HCT116 (cell line): Measurements from ENCODE around the gene UBA5. TPM values are rescaled to one million over a fixed set of nuclear protein-coding genes. Genes with fewer than 3 reads are reported as not detected.

Experiments
- ATAC-seq: fragments of 200-7000 bp; cut with Tn5 transposase; 2 replicates; pipeline ENCODE4 v1.9.1; 2020; ENCODE audit warnings: mild to moderate bottlenecking, moderate library complexity
- BruUV-seq: library from RNA; stranded (reverse); fragments of 400-500 nt; replicated peaks from 2 replicates; lab custom pipeline; 2021; lab: Mats Ljungman, UMichigan
- CTCF ChIA-PET: fragments of 300-600 bp; sonication (Branson Sonifier 250); formaldehyde crosslinking; loops from one replicate; lab custom pipeline; 2021; ENCODE audit warnings: antibody characterized with exemption; lab: Charles Lee
- POLR2A ChIA-PET: fragments of 300-600, 350-600 bp; sonication (Branson Sonifier 250); formaldehyde crosslinking; loops from one replicate; lab custom pipeline; 2021; ENCODE audit warnings: antibody characterized with exemption; lab: Charles Lee
- RAD21 ChIA-PET, 2 experiments: fragments of 300-600 bp; sonication (Branson Sonifier 250); formaldehyde crosslinking; loops; one replicate each; lab custom pipeline; 2023; ENCODE audit warnings: low total read pairs in 2 of 2; ENCODE audit not compliant: uncharacterized antibody in 2 of 2, unreplicated experiment in 2 of 2, low non-redundant PET in 1 of 2; lab: Charles Lee
- DNase-seq: peaks from one replicate; pipeline ENCODE4 v3.0.0-alpha.2; 2010; ENCODE audit warnings: low read depth, low spot score
- H2AFZ ChIP-seq: fragments of 200-600 bp; shearing (Covaris generic), sonication (generic); 2 replicates; pipeline ENCODE4 v1.6.1; 2017; ENCODE audit warnings: low read depth, mixed run types, mixed read lengths, antibody characterized with exemption, low read length; ENCODE audit not compliant: poor library complexity, severe bottlenecking
- H3K27ac ChIP-seq: 2 replicates; pipeline ENCODE4 v1.5.1; 2012; ENCODE audit warnings: low read depth, low read length
- H3K27me3 ChIP-seq: fragments of 200-600 bp; sonication (generic); 2 replicates; pipeline ENCODE4 v1.6.1; 2016; ENCODE audit warnings: mixed run types, low read length, mixed read lengths; ENCODE audit not compliant: insufficient read depth
- H3K36me3 ChIP-seq, 2 experiments: fragments of 200-500 bp in 1 of 2; fragments of 200-600 bp in 1 of 2; sonication (Bioruptor generic) in 1 of 2; sonication (generic) in 1 of 2; 2 replicates each; pipeline versions ENCODE4 v1.5.1 to v1.6.1; 2014 to 2016; ENCODE audit warnings: low read length in 2 of 2, inconsistent platforms in 1 of 2, mixed read lengths in 1 of 2, mixed run types in 1 of 2; ENCODE audit not compliant: insufficient read depth in 2 of 2, control insufficient read depth in 1 of 2
- H3K4me1 ChIP-seq, 2 experiments: fragments of 200-600 bp in 1 of 2; sonication (generic) in 1 of 2; 2 replicates each; pipeline versions ENCODE4 v1.5.1 to v1.6.1; 2012 to 2017; ENCODE audit warnings: low read length in 2 of 2, inconsistent platforms in 1 of 2, mild to moderate bottlenecking in 1 of 2, mixed read lengths in 1 of 2, mixed run types in 1 of 2, moderate library complexity in 1 of 2; ENCODE audit not compliant: insufficient read depth in 2 of 2, control insufficient read depth in 1 of 2
- H3K4me2 ChIP-seq: fragments of 200-600 bp; sonication (generic); 2 replicates; pipeline ENCODE4 v1.6.1; 2017; ENCODE audit warnings: mixed run types, low read length, mixed read lengths
- H3K4me3 ChIP-seq, 2 experiments: fragments of 200-600 bp in 1 of 2; sonication (generic) in 1 of 2; replicated peaks in 1 of 2; 2 replicates each; pipeline ENCODE4 v1.5.1; 2011 to 2016; ENCODE audit warnings: low read length in 2 of 2, control low read depth in 1 of 2, low read depth in 1 of 2, mild to moderate bottlenecking in 1 of 2, mixed read lengths in 1 of 2, mixed run types in 1 of 2
- H3K79me2 ChIP-seq: fragments of 200-600 bp; sonication (generic); 2 replicates; pipeline ENCODE4 v1.6.1; 2017; ENCODE audit warnings: mild to moderate bottlenecking, mixed run types, low read length, moderate library complexity, mixed read lengths; ENCODE audit not compliant: insufficient read depth
- H3K9ac ChIP-seq: fragments of 200-600 bp; sonication (generic); 2 replicates; pipeline ENCODE4 v1.6.1; 2016; ENCODE audit warnings: low read length, mixed read lengths
- H3K9me2 ChIP-seq: fragments of 200-600 bp; sonication (generic), shearing (Covaris generic); 2 replicates; pipeline ENCODE4 v1.6.1; 2017; ENCODE audit warnings: mixed run types, mild to moderate bottlenecking, moderate library complexity; ENCODE audit not compliant: insufficient read depth
- H3K9me3 ChIP-seq, 2 experiments: fragments of 200-500 bp in 1 of 2; fragments of 200-600 bp in 1 of 2; sonication (Bioruptor generic) in 1 of 2; sonication (generic) in 1 of 2; 2 replicates each; pipeline ENCODE4 v1.6.1; 2014 to 2017; ENCODE audit warnings: low read length in 2 of 2, mixed read lengths in 2 of 2, inconsistent platforms in 1 of 2, low read depth in 1 of 2, mild to moderate bottlenecking in 1 of 2, mixed run types in 1 of 2, moderate library complexity in 1 of 2; ENCODE audit not compliant: control insufficient read depth in 1 of 2, insufficient read depth in 1 of 2
- H4K20me1 ChIP-seq: fragments of 200-600 bp; sonication (generic), shearing (Covaris generic); 2 replicates; pipeline ENCODE4 v1.6.1; 2017; ENCODE audit warnings: mixed run types, mild to moderate bottlenecking, moderate library complexity; ENCODE audit not compliant: insufficient read depth
- CEBPB ChIP-seq: IDR thresholded peaks from 2 replicates; pipeline ENCODE4 v1.6.1; 2012; ENCODE audit warnings: low read depth
- EGR1 ChIP-seq: IDR thresholded peaks from 2 replicates; pipeline ENCODE4 v1.6.1; 2012; ENCODE audit warnings: low read depth
- ELF1 ChIP-seq: IDR thresholded peaks from 2 replicates; pipeline ENCODE4 v1.6.1; 2012; ENCODE audit warnings: low read depth, borderline replicate concordance
- EZH2 ChIP-seq: fragments of 200-600 bp; sonication (generic); IDR thresholded peaks from 2 replicates; pipeline ENCODE4 v1.6.1; 2017; ENCODE audit warnings: antibody characterized with exemption, mixed run types
- POLR2A ChIP-seq: IDR thresholded peaks from 2 replicates; pipeline ENCODE4 v1.7.0; 2011; ENCODE audit warnings: borderline replicate concordance; ENCODE audit not compliant: insufficient read depth, insufficient read length; ENCODE audit errors: extremely low read depth
- POLR2AphosphoS5 ChIP-seq: IDR thresholded peaks from 2 replicates; pipeline ENCODE4 v1.6.1; 2011; ENCODE audit warnings: mild to moderate bottlenecking, low read depth, low read length, moderate library complexity
- RAD21 ChIP-seq: IDR thresholded peaks from 2 replicates; pipeline ENCODE4 v1.6.1; 2012; ENCODE audit warnings: low read depth, mild to moderate bottlenecking
- SIN3A ChIP-seq: IDR thresholded peaks from 2 replicates; pipeline ENCODE4 v1.6.1; 2012; ENCODE audit warnings: low read depth
- SP1 ChIP-seq: IDR thresholded peaks from 2 replicates; pipeline ENCODE4 v1.6.1; 2012; ENCODE audit warnings: low read depth
- YY1 ChIP-seq: IDR thresholded peaks from 2 replicates; pipeline ENCODE4 v1.6.1; 2011; ENCODE audit warnings: low read length, low read depth, moderate library complexity, mild to moderate bottlenecking; ENCODE audit not compliant: insufficient replicate concordance; ENCODE audit errors: extremely low read depth
- ZFX ChIP-seq: fragments of 450-650 bp; IDR thresholded peaks from 2 replicates; pipeline ENCODE4 v1.6.1; 2017
- ZNF274 ChIP-seq: fragments of 200-500 bp; sonication (Bioruptor generic); IDR thresholded peaks from 2 replicates; pipeline ENCODE4 v1.6.1; 2014; ENCODE audit warnings: mild to moderate bottlenecking, low read depth, low read length, inconsistent platforms
- intact Hi-C: fragments of 100-400 bp; cut with micrococcal nuclease; formaldehyde crosslinking; loops from 2 replicates; pipeline ENCODE4 v1.10.0; 2022
- total RNA-seq: library from RNA; stranded (reverse); gene quantifications from one replicate; pipeline ENCODE4 v1.2.1, GENCODE V29; 2021; ENCODE audit not compliant: unreplicated experiment
- TF ChIP-seq, protein P1 (sequence below): IDR thresholded peaks from 2 replicates; pipeline ENCODE4 v1.6.1; 2011; ENCODE audit warnings: mild to moderate bottlenecking, low read length, moderate library complexity; ENCODE audit not compliant: insufficient replicate concordance; ENCODE audit errors: extremely low read depth
- TF ChIP-seq, protein P2 (sequence below): IDR thresholded peaks from 2 replicates; pipeline ENCODE4 v1.6.1; 2012; ENCODE audit warnings: low read depth

UBA5 gene
- total RNA-seq, 1 experiment from 2014 or later: 43.7 TPM

DNA sequence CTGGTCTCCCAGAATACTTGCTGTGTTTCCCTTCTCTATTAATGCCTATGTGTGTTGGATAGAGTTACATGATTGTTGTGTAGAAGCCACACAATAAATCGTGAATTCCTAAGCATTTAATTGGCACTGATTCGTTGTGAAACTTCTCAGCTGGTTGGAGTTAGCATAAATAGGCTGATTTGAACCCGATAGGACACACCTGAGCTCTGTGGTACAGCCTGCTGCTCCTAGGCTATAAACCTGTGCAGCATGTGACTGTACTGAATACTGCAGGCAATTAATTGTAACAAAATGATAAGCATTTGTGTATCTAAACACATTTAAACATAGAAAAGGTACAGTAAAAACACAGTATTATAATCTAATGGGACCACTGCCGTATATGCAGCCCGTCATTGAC, 5.4 kb upstream of the UBA5 start:
- DNase-seq: no peak
- no peak for ATAC-seq
- H3K9ac ChIP-seq: no peak overlapping the region
- H2AFZ ChIP-seq: no peak overlapping the region
- peaks cover 13% of the 10 kb centered on the region; the same call in 1 of the 2 replicates for H3K79me2 ChIP-seq
- no peak overlapping the region for H3K4me2 ChIP-seq
- RAD21 ChIA-PET: no interaction called here
- no peak overlapping the region for H3K4me3 ChIP-seq
- intact Hi-C loops: no loop called here
- no peaks in the 10 kb centered on the region for H3K27me3 ChIP-seq
- no peak overlapping the region for H3K27ac ChIP-seq
- H3K36me3 ChIP-seq: no peaks in the 10 kb centered on the region
- BruUV-seq: no TSS peak
- H4K20me1 ChIP-seq: no peaks in the 10 kb centered on the region
- TF ChIP-seq CEBPB: no peak
- TF ChIP-seq POLR2A: no peak
- no peak for TF ChIP-seq ZNF274
- no peak for TF ChIP-seq SP1
- TF ChIP-seq RAD21: no peak
- TF ChIP-seq, protein P1, sequence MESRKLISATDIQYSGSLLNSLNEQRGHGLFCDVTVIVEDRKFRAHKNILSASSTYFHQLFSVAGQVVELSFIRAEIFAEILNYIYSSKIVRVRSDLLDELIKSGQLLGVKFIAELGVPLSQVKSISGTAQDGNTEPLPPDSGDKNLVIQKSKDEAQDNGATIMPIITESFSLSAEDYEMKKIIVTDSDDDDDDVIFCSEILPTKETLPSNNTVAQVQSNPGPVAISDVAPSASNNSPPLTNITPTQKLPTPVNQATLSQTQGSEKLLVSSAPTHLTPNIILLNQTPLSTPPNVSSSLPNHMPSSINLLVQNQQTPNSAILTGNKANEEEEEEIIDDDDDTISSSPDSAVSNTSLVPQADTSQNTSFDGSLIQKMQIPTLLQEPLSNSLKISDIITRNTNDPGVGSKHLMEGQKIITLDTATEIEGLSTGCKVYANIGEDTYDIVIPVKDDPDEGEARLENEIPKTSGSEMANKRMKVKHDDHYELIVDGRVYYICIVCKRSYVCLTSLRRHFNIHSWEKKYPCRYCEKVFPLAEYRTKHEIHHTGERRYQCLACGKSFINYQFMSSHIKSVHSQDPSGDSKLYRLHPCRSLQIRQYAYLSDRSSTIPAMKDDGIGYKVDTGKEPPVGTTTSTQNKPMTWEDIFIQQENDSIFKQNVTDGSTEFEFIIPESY: no peak
- no peak for TF ChIP-seq ELF1
- no peak for TF ChIP-seq POLR2AphosphoS5
- POLR2A ChIA-PET: no interaction called here
- no peaks in the 10 kb centered on the region for H3K9me2 ChIP-seq
- H3K9me3 ChIP-seq: no peaks in the 10 kb centered on the region
- H3K4me1 ChIP-seq: peaks cover 0 to 9% of the 10 kb centered on the region in 2 experiments; a peak in 2 of 4 replicates
- CTCF ChIA-PET: no interaction called here

- Histone ChIP-seq H2AFZ (no peak overlapping the region), H3K79me2 (peaks cover 17% of the 10 kb centered on the region), H3K27ac (no peak overlapping the region), H3K27me3 (no peaks in the 10 kb centered on the region), H4K20me1 (no peaks in the 10 kb centered on the region), H3K9me3 (no peaks in the 10 kb centered on the region), H3K4me1 (peaks cover 0 to 9% of the 10 kb centered on the region in 2 experiments; a peak in 2 of 4 replicates), H3K9ac (no peak overlapping the region), H3K36me3 (no peaks in the 10 kb centered on the region), H3K9me2 (no peaks in the 10 kb centered on the region), H3K4me3 (no peak overlapping the region), H3K4me2 (no peak overlapping the region)
- intact Hi-C loops: no loop called here
- ChIA-PET CTCF (no interaction called here), RAD21 (no interaction called here), POLR2A (no interaction called here)
- DNase-seq (no peak), ATAC-seq (no peak)
- TF ChIP-seq CEBPB: no peak
- TF ChIP-seq SIN3A: no peak
- TF ChIP-seq POLR2A: no peak
- TF ChIP-seq RAD21: no peak
- TF ChIP-seq ZFX: no peak
- TF ChIP-seq ELF1: no peak
- TF ChIP-seq EZH2: no peak
- no peak for TF ChIP-seq ZNF274
- TF ChIP-seq EGR1: no peak
- no peak for TF ChIP-seq YY1
- TF ChIP-seq, protein P2, sequence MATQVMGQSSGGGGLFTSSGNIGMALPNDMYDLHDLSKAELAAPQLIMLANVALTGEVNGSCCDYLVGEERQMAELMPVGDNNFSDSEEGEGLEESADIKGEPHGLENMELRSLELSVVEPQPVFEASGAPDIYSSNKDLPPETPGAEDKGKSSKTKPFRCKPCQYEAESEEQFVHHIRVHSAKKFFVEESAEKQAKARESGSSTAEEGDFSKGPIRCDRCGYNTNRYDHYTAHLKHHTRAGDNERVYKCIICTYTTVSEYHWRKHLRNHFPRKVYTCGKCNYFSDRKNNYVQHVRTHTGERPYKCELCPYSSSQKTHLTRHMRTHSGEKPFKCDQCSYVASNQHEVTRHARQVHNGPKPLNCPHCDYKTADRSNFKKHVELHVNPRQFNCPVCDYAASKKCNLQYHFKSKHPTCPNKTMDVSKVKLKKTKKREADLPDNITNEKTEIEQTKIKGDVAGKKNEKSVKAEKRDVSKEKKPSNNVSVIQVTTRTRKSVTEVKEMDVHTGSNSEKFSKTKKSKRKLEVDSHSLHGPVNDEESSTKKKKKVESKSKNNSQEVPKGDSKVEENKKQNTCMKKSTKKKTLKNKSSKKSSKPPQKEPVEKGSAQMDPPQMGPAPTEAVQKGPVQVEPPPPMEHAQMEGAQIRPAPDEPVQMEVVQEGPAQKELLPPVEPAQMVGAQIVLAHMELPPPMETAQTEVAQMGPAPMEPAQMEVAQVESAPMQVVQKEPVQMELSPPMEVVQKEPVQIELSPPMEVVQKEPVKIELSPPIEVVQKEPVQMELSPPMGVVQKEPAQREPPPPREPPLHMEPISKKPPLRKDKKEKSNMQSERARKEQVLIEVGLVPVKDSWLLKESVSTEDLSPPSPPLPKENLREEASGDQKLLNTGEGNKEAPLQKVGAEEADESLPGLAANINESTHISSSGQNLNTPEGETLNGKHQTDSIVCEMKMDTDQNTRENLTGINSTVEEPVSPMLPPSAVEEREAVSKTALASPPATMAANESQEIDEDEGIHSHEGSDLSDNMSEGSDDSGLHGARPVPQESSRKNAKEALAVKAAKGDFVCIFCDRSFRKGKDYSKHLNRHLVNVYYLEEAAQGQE: no peak
- no TSS peak for BruUV-seq
Measured at GRCh38 chr3:132655471-132655870, 4.7 kb upstream of the UBA5 start.
